Measurements from ENCODE around the gene THRAP3. TPM values are rescaled to one million over a fixed set of nuclear protein-coding genes. Genes with fewer than 3 reads are reported as not detected.
A peak's percentile ranks its signal among the peaks of the same experiment; 100 is the strongest.

Gene THRAP3
- total RNA-seq, 1 donor: 127 TPM

- no peak overlapping the region for H3K4me3 ChIP-seq (ENCODE audit: insufficient read depth, low read length)
- no peak for DNase-seq (ENCODE audit: insufficient read length, low spot score, missing footprints)
- H3K9me3 ChIP-seq (ENCODE audit: low read depth, low read length): no peaks in the 10 kb centered on the region
- H3K4me1 ChIP-seq (ENCODE audit: insufficient read depth, low read length): peaks cover 12% of the 10 kb centered on the region
- H3K79me2 ChIP-seq (ENCODE audit: insufficient read depth, low read length): peaks cover 8% of the 10 kb centered on the region
- H4K20me1 ChIP-seq (ENCODE audit: insufficient read depth, low read length): peaks cover 23% of the 10 kb centered on the region
- no peak overlapping the region for H3K4me2 ChIP-seq (ENCODE audit: insufficient read depth, low read length)
- H2AFZ ChIP-seq (ENCODE audit: low read length): no peak overlapping the region
- H3K27me3 ChIP-seq (ENCODE audit: insufficient read depth, low read length): no peaks in the 10 kb centered on the region
- no peak for TF ChIP-seq CTCF (IDR thresholded peaks at IDR 0.05; ENCODE audit: extremely low read depth, low read depth, low read length)
- peaks cover 79% of the 10 kb centered on the region for H3K36me3 ChIP-seq (ENCODE audit: insufficient read depth, low read length)
- H3K27ac ChIP-seq (ENCODE audit: low read depth, low read length): peak overlapping the region; percentile 58
Observed at GRCh38 chr1:36301220-36301619, 77.0 kb downstream of the THRAP3 start.

GRCh38 chr1:36303244-36303643 lies 79.0 kb downstream of the THRAP3 start:
- DNase-seq (ENCODE audit: insufficient read length, low spot score, missing footprints): no peak
- TF ChIP-seq CTCF (IDR thresholded peaks at IDR 0.05; ENCODE audit: extremely low read depth, low read depth, low read length): no peak
- Histone ChIP-seq H3K4me2 (ENCODE audit: insufficient read depth, low read length) (no peak overlapping the region), H3K27ac (ENCODE audit: low read depth, low read length) (no peak overlapping the region), H4K20me1 (ENCODE audit: insufficient read depth, low read length) (peaks cover 23% of the 10 kb centered on the region), H3K36me3 (ENCODE audit: insufficient read depth, low read length) (peaks cover 61% of the 10 kb centered on the region), H3K4me1 (ENCODE audit: insufficient read depth, low read length) (peaks cover 21% of the 10 kb centered on the region), H3K27me3 (ENCODE audit: insufficient read depth, low read length) (no peaks in the 10 kb centered on the region), H2AFZ (ENCODE audit: low read length) (no peak overlapping the region), H3K4me3 (ENCODE audit: insufficient read depth, low read length) (no peak overlapping the region), H3K79me2 (ENCODE audit: insufficient read depth, low read length) (peaks cover 4% of the 10 kb centered on the region), H3K9me3 (ENCODE audit: low read depth, low read length) (no peaks in the 10 kb centered on the region)

GRCh38 chr1:36303650-36304360 lies 79.6 kb downstream of the THRAP3 start:
- no peak for TF ChIP-seq CTCF (IDR thresholded peaks at IDR 0.05; ENCODE audit: extremely low read depth, low read depth, low read length)

GRCh38 chr1:36304521-36304920 lies 80.3 kb downstream of the THRAP3 start:
- no peak for DNase-seq (ENCODE audit: insufficient read length, low spot score, missing footprints)
- TF ChIP-seq CTCF (IDR thresholded peaks at IDR 0.05; ENCODE audit: extremely low read depth, low read depth, low read length): no peak
- H3K36me3 ChIP-seq (ENCODE audit: insufficient read depth, low read length): peaks cover 54% of the 10 kb centered on the region
- no peaks in the 10 kb centered on the region for H3K27me3 ChIP-seq (ENCODE audit: insufficient read depth, low read length)
- H4K20me1 ChIP-seq (ENCODE audit: insufficient read depth, low read length): peaks cover 23% of the 10 kb centered on the region
- H3K9me3 ChIP-seq (ENCODE audit: low read depth, low read length): no peaks in the 10 kb centered on the region
- no peaks in the 10 kb centered on the region for H3K79me2 ChIP-seq (ENCODE audit: insufficient read depth, low read length)
- H3K4me3 ChIP-seq (ENCODE audit: insufficient read depth, low read length): no peak overlapping the region
- no peak overlapping the region for H3K4me2 ChIP-seq (ENCODE audit: insufficient read depth, low read length)
- no peak overlapping the region for H2AFZ ChIP-seq (ENCODE audit: low read length)
- peaks cover 19% of the 10 kb centered on the region for H3K4me1 ChIP-seq (ENCODE audit: insufficient read depth, low read length)
- no peak overlapping the region for H3K27ac ChIP-seq (ENCODE audit: low read depth, low read length)

More at GRCh38 chr1:36303650-36304360, 79.6 kb downstream of the THRAP3 start:
- no peaks in the 10 kb centered on the region for H3K9me3 ChIP-seq (ENCODE audit: low read depth, low read length)
- no peak overlapping the region for H3K27ac ChIP-seq (ENCODE audit: low read depth, low read length)
- no peak overlapping the region for H3K4me2 ChIP-seq (ENCODE audit: insufficient read depth, low read length)
- peaks cover 1% of the 10 kb centered on the region for H3K79me2 ChIP-seq (ENCODE audit: insufficient read depth, low read length)
- H3K4me3 ChIP-seq (ENCODE audit: insufficient read depth, low read length): no peak overlapping the region
- H3K36me3 ChIP-seq (ENCODE audit: insufficient read depth, low read length): peaks cover 55% of the 10 kb centered on the region
- H2AFZ ChIP-seq (ENCODE audit: low read length): no peak overlapping the region
- peak; percentile 76 for DNase-seq (ENCODE audit: insufficient read length, low spot score, missing footprints)
- peaks cover 21% of the 10 kb centered on the region for H3K4me1 ChIP-seq (ENCODE audit: insufficient read depth, low read length)
- H4K20me1 ChIP-seq (ENCODE audit: insufficient read depth, low read length): peaks cover 23% of the 10 kb centered on the region
- no peaks in the 10 kb centered on the region for H3K27me3 ChIP-seq (ENCODE audit: insufficient read depth, low read length)
